Caco-2 (cell line): Measurements from ENCODE around the gene KIT. TPM values are rescaled to one million over a fixed set of nuclear protein-coding genes. Genes with fewer than 3 reads are reported as not detected.

Experiments
- BruUV-seq: library from RNA; stranded (reverse); fragments of 400-500 nt; replicated peaks from 2 replicates; lab custom pipeline; 2021; lab: Mats Ljungman, UMichigan
- CTCF ChIA-PET: fragments of 300-600 bp; sonication (Branson Sonifier 250); formaldehyde crosslinking; loops from one replicate; lab custom pipeline; 2022; ENCODE audit warnings: antibody characterized with exemption; lab: Charles Lee
- POLR2A ChIA-PET: fragments of 300-600 bp; sonication (Branson Sonifier 250); formaldehyde crosslinking; loops from one replicate; lab custom pipeline; 2022; ENCODE audit warnings: antibody characterized with exemption; lab: Charles Lee
- DNase-seq, 2 experiments: peaks; one replicate each; pipeline versions ENCODE4 v3.0.0 to v3.0.0-alpha.2; 2020 to 2022
- H3K27me3 ChIP-seq: replicated peaks from 2 replicates; pipeline ENCODE4 v1.6.0; 2011; ENCODE audit warnings: low read length; ENCODE audit not compliant: control insufficient read depth, insufficient read depth
- H3K36me3 ChIP-seq: 2 replicates; pipeline ENCODE4 v1.5.1; 2011; ENCODE audit warnings: low read length; ENCODE audit not compliant: control insufficient read depth, insufficient read depth
- H3K4me1 ChIP-seq: fragments of 250-450 bp; sonication (Bioruptor Pico); 2 replicates; pipeline ENCODE4 v1.5.1; 2020; ENCODE audit warnings: mild to moderate bottlenecking
- H3K4me3 ChIP-seq: 2 replicates; pipeline ENCODE4 v1.5.1; 2011; ENCODE audit warnings: low read depth, mild to moderate bottlenecking, control low read depth, low read length
- H3K9me3 ChIP-seq: fragments of 250-450 bp; sonication (Bioruptor Pico); 2 replicates; pipeline ENCODE4 v1.5.1; 2020; ENCODE audit warnings: mild to moderate bottlenecking, moderate library complexity
- H3K27ac Mint-ChIP-seq: one replicate; pipeline ENCODE4 v1.8.0; 2022; ENCODE audit warnings: mixed read lengths; ENCODE audit not compliant: unreplicated experiment
- H3K27me3 Mint-ChIP-seq: one replicate; pipeline ENCODE4 v1.8.0; 2022; ENCODE audit warnings: mixed read lengths; ENCODE audit not compliant: insufficient read depth, unreplicated experiment
- H3K36me3 Mint-ChIP-seq: one replicate; pipeline ENCODE4 v1.8.0; 2022; ENCODE audit warnings: mild to moderate bottlenecking, mixed read lengths; ENCODE audit not compliant: insufficient read depth, unreplicated experiment
- H3K4me1 Mint-ChIP-seq: one replicate; pipeline ENCODE4 v1.8.0; 2022; ENCODE audit warnings: low read depth, mixed read lengths; ENCODE audit not compliant: unreplicated experiment
- H3K4me3 Mint-ChIP-seq: one replicate; pipeline ENCODE4 v1.8.0; 2022; ENCODE audit warnings: mild to moderate bottlenecking, moderate library complexity, mixed read lengths; ENCODE audit not compliant: unreplicated experiment
- H3K9me3 Mint-ChIP-seq: one replicate; pipeline ENCODE4 v1.8.0; 2022; ENCODE audit warnings: mixed read lengths; ENCODE audit not compliant: unreplicated experiment
- CTCF ChIP-seq, 2 experiments: fragments of 200-600 bp in 1 of 2; IDR thresholded peaks; 1 replicate in 1 of 2; 2 replicates in 1 of 2; pipeline versions ENCODE4 v1.5.1 to v1.8.0; 2011 to 2022; ENCODE audit warnings: antibody characterized with exemption in 1 of 2, control low read depth in 1 of 2, inconsistent platforms in 1 of 2, low read depth in 1 of 2, low read length in 1 of 2, mild to moderate bottlenecking in 1 of 2, moderate library complexity in 1 of 2; ENCODE audit not compliant: insufficient read depth in 1 of 2, severe bottlenecking in 1 of 2, unreplicated experiment in 1 of 2
- intact Hi-C: fragments of 100-400 bp; cut with micrococcal nuclease; formaldehyde crosslinking; loops from one replicate; pipeline ENCODE4 v1.10.0; 2022; ENCODE audit not compliant: unreplicated experiment
- total RNA-seq: library from RNA; stranded (reverse); gene quantifications from 2 replicates; pipeline ENCODE4 v1.2.3, GENCODE V29; 2022

Gene KIT
- total RNA-seq, 1 experiment from 2014 or later, result 1.7 TPM

GRCh38 chr4:54659749-54660535 lies 2.2 kb downstream of the KIT start:
- Mint-ChIP-seq H3K4me1 (no peaks in the 10 kb centered on the region), H3K36me3 (no peaks in the 10 kb centered on the region), H3K9me3 (no peaks in the 10 kb centered on the region), H3K27me3 (peaks cover 4% of the 10 kb centered on the region), H3K4me3 (peak overlapping the region; percentile 76), H3K27ac (no peak overlapping the region)
- peaks cover 1% of the 10 kb centered on the region; the same call in 1 of the 2 replicates for H3K27me3 ChIP-seq
- CTCF ChIA-PET, result no interaction called here
- H3K9me3 ChIP-seq, result no peaks in the 10 kb centered on the region
- no peak for DNase-seq
- H3K4me3 ChIP-seq, result no peak overlapping the region
- POLR2A ChIA-PET, result no interaction called here
- BruUV-seq, result no TSS peak
- H3K36me3 ChIP-seq, result no peaks in the 10 kb centered on the region
- TF ChIP-seq CTCF (IDR thresholded peaks at IDR 0.05; ENCODE audit: insufficient read depth in 1 of 2, low read depth in 1 of 2, low read length in 1 of 2, severe bottlenecking in 1 of 2, unreplicated experiment in 1 of 2), result no peak
- intact Hi-C loops, result loop anchor here (5.0 kb wide), 1 partner anchor 338 kb away; no protein-coding TSS in a partner anchor
- no peaks in the 10 kb centered on the region for H3K4me1 ChIP-seq

GRCh38 chr4:54660591-54660990 lies 2.8 kb downstream of the KIT start:
- Mint-ChIP-seq H3K4me3 (no peak overlapping the region), H3K27ac (no peak overlapping the region), H3K4me1 (no peaks in the 10 kb centered on the region), H3K36me3 (no peaks in the 10 kb centered on the region), H3K27me3 (peaks cover 8% of the 10 kb centered on the region), H3K9me3 (no peaks in the 10 kb centered on the region)
- ChIA-PET CTCF (no interaction called here), POLR2A (no interaction called here)
- no peaks in the 10 kb centered on the region for H3K36me3 ChIP-seq
- H3K4me3 ChIP-seq, result no peak overlapping the region
- no peak for DNase-seq
- BruUV-seq, result no TSS peak
- no peaks in the 10 kb centered on the region for H3K9me3 ChIP-seq
- TF ChIP-seq CTCF (IDR thresholded peaks at IDR 0.05; ENCODE audit: insufficient read depth in 1 of 2, low read depth in 1 of 2, low read length in 1 of 2, severe bottlenecking in 1 of 2, unreplicated experiment in 1 of 2), result no peak
- intact Hi-C loops, result no loop called here
- H3K27me3 ChIP-seq, result peaks cover 1% of the 10 kb centered on the region; the same call in 1 of the 2 replicates
- no peaks in the 10 kb centered on the region for H3K4me1 ChIP-seq

- H3K27ac Mint-ChIP-seq, result no peak overlapping the region
Measured at GRCh38 chr4:54661169-54661568, 3.4 kb downstream of the KIT start.

More at GRCh38 chr4:54661169-54661568, 3.4 kb downstream of the KIT start:
- Histone ChIP-seq H3K4me1 (no peaks in the 10 kb centered on the region), H3K36me3 (no peaks in the 10 kb centered on the region), H3K4me3 (no peak overlapping the region), H3K27me3 (peaks cover 1% of the 10 kb centered on the region; the same call in 1 of the 2 replicates), H3K9me3 (no peaks in the 10 kb centered on the region)
- no peak for DNase-seq
- H3K4me1 Mint-ChIP-seq, result no peaks in the 10 kb centered on the region
- intact Hi-C loops, result no loop called here
- no peaks in the 10 kb centered on the region for H3K9me3 Mint-ChIP-seq
- no peak overlapping the region for H3K4me3 Mint-ChIP-seq
- H3K36me3 Mint-ChIP-seq, result no peaks in the 10 kb centered on the region
- TF ChIP-seq CTCF (IDR thresholded peaks at IDR 0.05; ENCODE audit: insufficient read depth in 1 of 2, low read depth in 1 of 2, low read length in 1 of 2, severe bottlenecking in 1 of 2, unreplicated experiment in 1 of 2), result no peak
- ChIA-PET POLR2A (interaction anchor here (0.5 kb wide), 1 partner anchor 734 kb away, joined by 4 read pairs; the partner anchor contains the start of gene TMEM165), CTCF (no interaction called here)
- peaks cover 8% of the 10 kb centered on the region for H3K27me3 Mint-ChIP-seq
- no TSS peak for BruUV-seq
